ENCODE data around the gene RAB24.

The RAB24 gene

DNA sequence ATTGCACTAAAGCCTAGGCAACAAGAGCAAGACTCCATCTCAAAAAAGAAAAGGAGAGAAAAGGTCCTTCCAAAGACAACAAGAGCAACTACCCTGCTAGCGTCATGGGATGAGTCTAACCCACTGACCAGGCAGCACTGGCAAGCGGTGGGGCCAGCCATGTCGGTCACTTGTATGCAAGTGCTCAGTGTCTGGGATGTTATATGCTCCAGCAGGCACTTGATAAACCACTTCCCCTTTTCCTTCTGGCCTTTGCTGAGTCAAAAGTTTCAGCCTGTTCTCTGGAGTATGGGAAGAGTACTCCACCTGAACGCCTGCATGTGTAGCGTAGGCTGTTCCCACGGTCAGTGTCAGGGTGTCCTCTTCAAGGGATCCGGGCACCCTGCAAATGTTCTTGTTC is 17.4 kb upstream of the RAB24 start:
- Histone ChIP-seq H2AK5ac (ENCODE audit: low read length) (no peak overlapping the region), H3K79me2 (ENCODE audit: control insufficient read depth, insufficient read depth, low read length) (no peaks in the 10 kb centered on the region), H3K36me3 (ENCODE audit: control insufficient read depth, insufficient read depth, low read length) (no peaks in the 10 kb centered on the region), H3K27ac (ENCODE audit: low read depth, low read length) (no peak overlapping the region), H3K9ac (ENCODE audit: low read length) (no peak overlapping the region), H2BK15ac (replicated peaks; ENCODE audit: low read depth) (no peak overlapping the region), H3K56ac (ENCODE audit: low read length) (no peak overlapping the region), H4K5ac (ENCODE audit: low read length) (no peak overlapping the region), H3K4me3 (ENCODE audit: low read length) (no peak overlapping the region), H3K4me1 (ENCODE audit: control insufficient read depth, low read depth, low read length) (no peaks in the 10 kb centered on the region), H4K8ac (ENCODE audit: low read depth, low read length) (no peak overlapping the region), H3K27me3 (ENCODE audit: insufficient read depth, low read length, poor library complexity) (no peaks in the 10 kb centered on the region), H3K18ac (ENCODE audit: low read length) (no peak overlapping the region), H3K4me2 (ENCODE audit: low read length) (no peak overlapping the region), H2BK5ac (ENCODE audit: low read length) (no peak overlapping the region), H2BK120ac (ENCODE audit: low read depth, low read length) (no peak overlapping the region), H3K4ac (ENCODE audit: low read depth, low read length) (no peak overlapping the region), H3K79me1 (ENCODE audit: low read length) (no peaks in the 10 kb centered on the region), H3K23ac (ENCODE audit: low read length) (no peak overlapping the region)
- WGBS (ENCODE audit: extremely low coverage, insufficient coverage, low lambda C conversion rate): no CpG with 5 or more reads among the region's 7 CpGs
- DNase-seq: no peak

DNA sequence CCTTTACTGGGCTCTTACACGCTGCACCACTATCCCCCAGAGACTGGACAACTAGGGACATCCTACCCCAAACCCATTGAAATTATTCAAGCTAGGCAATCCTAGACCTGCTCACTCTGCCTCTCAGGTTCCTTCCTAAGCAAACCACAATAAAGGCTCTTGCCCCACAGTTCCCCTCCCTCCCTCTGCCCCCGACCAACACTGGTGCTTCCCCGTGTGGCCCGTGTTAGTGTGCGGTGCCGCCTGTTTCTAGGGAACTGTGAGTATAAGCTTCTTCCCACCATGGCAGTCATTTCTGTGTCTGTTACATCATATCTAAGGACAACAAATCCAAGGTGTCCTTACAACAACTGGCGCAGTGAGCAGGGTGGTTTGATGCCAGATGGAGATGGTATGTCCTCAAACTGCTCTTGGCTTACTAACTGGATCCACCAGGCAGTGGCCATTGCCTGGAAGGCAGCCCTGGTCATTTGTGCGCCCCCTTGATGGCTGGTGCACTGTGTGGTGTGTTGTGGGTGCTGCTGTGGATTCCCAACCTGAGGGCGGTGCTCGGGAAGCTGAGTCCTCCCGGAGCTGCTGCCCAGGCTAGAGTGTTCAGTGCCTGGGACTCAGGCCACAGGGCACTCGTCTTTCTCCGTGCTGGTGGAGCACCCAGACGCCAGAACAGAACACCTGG is 16.5 kb upstream of the RAB24 start:
- H3K4me3 ChIP-seq (ENCODE audit: low read length): no peak overlapping the region
- H3K36me3 ChIP-seq (ENCODE audit: control insufficient read depth, insufficient read depth, low read length): no peaks in the 10 kb centered on the region
- H3K18ac ChIP-seq (ENCODE audit: low read length): no peak overlapping the region
- H3K79me2 ChIP-seq (ENCODE audit: control insufficient read depth, insufficient read depth, low read length): no peaks in the 10 kb centered on the region
- H3K4ac ChIP-seq (ENCODE audit: low read depth, low read length): no peak overlapping the region
- H3K4me2 ChIP-seq (ENCODE audit: low read length): no peak overlapping the region
- no peak overlapping the region for H3K9ac ChIP-seq (ENCODE audit: low read length)
- DNase-seq: no peak
- H2BK5ac ChIP-seq (ENCODE audit: low read length): no peak overlapping the region
- H2BK15ac ChIP-seq (replicated peaks; ENCODE audit: low read depth): no peak overlapping the region
- no peaks in the 10 kb centered on the region for H3K79me1 ChIP-seq (ENCODE audit: low read length)
- H3K23ac ChIP-seq (ENCODE audit: low read length): no peak overlapping the region
- H3K27ac ChIP-seq (ENCODE audit: low read depth, low read length): no peak overlapping the region
- H3K4me1 ChIP-seq (ENCODE audit: control insufficient read depth, low read depth, low read length): no peaks in the 10 kb centered on the region
- H2BK120ac ChIP-seq (ENCODE audit: low read depth, low read length): no peak overlapping the region
- no peak overlapping the region for H3K56ac ChIP-seq (ENCODE audit: low read length)
- no peaks in the 10 kb centered on the region for H3K27me3 ChIP-seq (ENCODE audit: insufficient read depth, low read length, poor library complexity)
- no peak overlapping the region for H4K5ac ChIP-seq (ENCODE audit: low read length)
- no CpG with 5 or more reads among the region's 14 CpGs for WGBS (ENCODE audit: extremely low coverage, insufficient coverage, low lambda C conversion rate)
- H2AK5ac ChIP-seq (ENCODE audit: low read length): no peak overlapping the region
- no peak overlapping the region for H4K8ac ChIP-seq (ENCODE audit: low read depth, low read length)

GRCh38 chr5:177317959-177318377 is 14.4 kb upstream of the RAB24 start:
- H3K79me1 ChIP-seq (ENCODE audit: low read length): no peaks in the 10 kb centered on the region
- no peak overlapping the region for H3K56ac ChIP-seq (ENCODE audit: low read length)
- WGBS (ENCODE audit: extremely low coverage, insufficient coverage, low lambda C conversion rate): no CpG with 5 or more reads among the region's 7 CpGs
- H2BK15ac ChIP-seq (replicated peaks; ENCODE audit: low read depth): no peak overlapping the region
- H3K4me1 ChIP-seq (ENCODE audit: control insufficient read depth, low read depth, low read length): peaks cover under 1% of the 10 kb centered on the region
- no peak overlapping the region for H3K27ac ChIP-seq (ENCODE audit: low read depth, low read length)
- H3K4me3 ChIP-seq (ENCODE audit: low read length): no peak overlapping the region
- no peak overlapping the region for H3K4me2 ChIP-seq (ENCODE audit: low read length)
- no peak overlapping the region for H2BK120ac ChIP-seq (ENCODE audit: low read depth, low read length)
- no peak overlapping the region for H3K9ac ChIP-seq (ENCODE audit: low read length)
- H2BK5ac ChIP-seq (ENCODE audit: low read length): no peak overlapping the region
- H3K27me3 ChIP-seq (ENCODE audit: insufficient read depth, low read length, poor library complexity): no peaks in the 10 kb centered on the region
- H3K18ac ChIP-seq (ENCODE audit: low read length): no peak overlapping the region
- peak; percentile 80 for DNase-seq
- H3K4ac ChIP-seq (ENCODE audit: low read depth, low read length): no peak overlapping the region
- H3K23ac ChIP-seq (ENCODE audit: low read length): no peak overlapping the region
- H4K8ac ChIP-seq (ENCODE audit: low read depth, low read length): no peak overlapping the region
- H4K5ac ChIP-seq (ENCODE audit: low read length): no peak overlapping the region
- no peaks in the 10 kb centered on the region for H3K36me3 ChIP-seq (ENCODE audit: control insufficient read depth, insufficient read depth, low read length)
- no peak overlapping the region for H2AK5ac ChIP-seq (ENCODE audit: low read length)
- H3K79me2 ChIP-seq (ENCODE audit: control insufficient read depth, insufficient read depth, low read length): no peaks in the 10 kb centered on the region

DNA sequence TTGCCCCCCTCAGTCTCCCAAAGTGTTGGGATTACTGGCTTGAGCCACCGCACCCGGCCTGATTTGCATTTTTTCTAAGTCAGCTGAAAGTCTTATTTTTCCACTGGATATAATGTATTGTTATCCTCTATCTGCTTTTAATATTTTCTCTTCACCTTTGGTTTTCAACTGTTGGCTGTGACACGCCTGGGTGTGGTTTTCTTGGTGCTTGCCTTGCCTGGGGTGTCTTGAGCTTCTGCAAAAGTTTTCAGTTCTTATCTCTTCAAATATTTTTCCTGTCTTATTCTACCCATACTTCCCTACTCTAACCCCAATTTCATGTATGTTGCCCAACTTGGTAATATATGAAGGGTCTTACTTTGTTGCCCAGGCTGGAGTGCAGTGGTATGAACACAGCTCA is 12.5 kb upstream of the RAB24 start:
- Histone ChIP-seq H3K4me3 (ENCODE audit: low read length) (no peak overlapping the region), H2BK5ac (ENCODE audit: low read length) (no peak overlapping the region), H3K4ac (ENCODE audit: low read depth, low read length) (no peak overlapping the region), H3K79me2 (ENCODE audit: control insufficient read depth, insufficient read depth, low read length) (no peaks in the 10 kb centered on the region), H3K56ac (ENCODE audit: low read length) (no peak overlapping the region), H3K79me1 (ENCODE audit: low read length) (no peaks in the 10 kb centered on the region), H2AK5ac (ENCODE audit: low read length) (no peak overlapping the region), H3K27me3 (ENCODE audit: insufficient read depth, low read length, poor library complexity) (no peaks in the 10 kb centered on the region), H4K5ac (ENCODE audit: low read length) (no peak overlapping the region), H3K23ac (ENCODE audit: low read length) (no peak overlapping the region), H2BK15ac (replicated peaks; ENCODE audit: low read depth) (no peak overlapping the region), H4K8ac (ENCODE audit: low read depth, low read length) (no peak overlapping the region), H3K9ac (ENCODE audit: low read length) (no peak overlapping the region), H2BK120ac (ENCODE audit: low read depth, low read length) (no peak overlapping the region), H3K4me1 (ENCODE audit: control insufficient read depth, low read depth, low read length) (peaks cover 4% of the 10 kb centered on the region), H3K4me2 (ENCODE audit: low read length) (no peak overlapping the region), H3K27ac (ENCODE audit: low read depth, low read length) (no peak overlapping the region), H3K36me3 (ENCODE audit: control insufficient read depth, insufficient read depth, low read length) (no peaks in the 10 kb centered on the region), H3K18ac (ENCODE audit: low read length) (no peak overlapping the region)
- no peak for DNase-seq
- WGBS (ENCODE audit: extremely low coverage, insufficient coverage, low lambda C conversion rate): no CpG with 5 or more reads among the region's 3 CpGs

- no peak overlapping the region for H2BK15ac ChIP-seq (replicated peaks; ENCODE audit: low read depth)
- WGBS (ENCODE audit: extremely low coverage, insufficient coverage, low lambda C conversion rate): no CpG with 5 or more reads among the region's 7 CpGs
- H3K27ac ChIP-seq (ENCODE audit: low read depth, low read length): no peak overlapping the region
- no peak overlapping the region for H3K4ac ChIP-seq (ENCODE audit: low read depth, low read length)
- no peaks in the 10 kb centered on the region for H3K27me3 ChIP-seq (ENCODE audit: insufficient read depth, low read length, poor library complexity)
- peaks cover 4% of the 10 kb centered on the region for H3K4me1 ChIP-seq (ENCODE audit: control insufficient read depth, low read depth, low read length)
- H2AK5ac ChIP-seq (ENCODE audit: low read length): no peak overlapping the region
- DNase-seq: no peak
- H3K4me2 ChIP-seq (ENCODE audit: low read length): no peak overlapping the region
- H3K36me3 ChIP-seq (ENCODE audit: control insufficient read depth, insufficient read depth, low read length): no peaks in the 10 kb centered on the region
- no peak overlapping the region for H3K23ac ChIP-seq (ENCODE audit: low read length)
- no peak overlapping the region for H3K56ac ChIP-seq (ENCODE audit: low read length)
- no peak overlapping the region for H3K18ac ChIP-seq (ENCODE audit: low read length)
- H3K4me3 ChIP-seq (ENCODE audit: low read length): no peak overlapping the region
- H2BK5ac ChIP-seq (ENCODE audit: low read length): no peak overlapping the region
- no peak overlapping the region for H2BK120ac ChIP-seq (ENCODE audit: low read depth, low read length)
- no peak overlapping the region for H4K5ac ChIP-seq (ENCODE audit: low read length)
- H4K8ac ChIP-seq (ENCODE audit: low read depth, low read length): no peak overlapping the region
- no peak overlapping the region for H3K9ac ChIP-seq (ENCODE audit: low read length)
- no peaks in the 10 kb centered on the region for H3K79me2 ChIP-seq (ENCODE audit: control insufficient read depth, insufficient read depth, low read length)
- no peaks in the 10 kb centered on the region for H3K79me1 ChIP-seq (ENCODE audit: low read length)
These were observed 11.9 kb upstream of the RAB24 start for GRCh38 chr5:177315411-177315810.

All from mesendoderm (in vitro differentiated cells).